GM12891 (cell line): ENCODE data around the gene CKMT2.

ENCODE experiments used
- POLR2A ChIP-seq: IDR thresholded peaks from 2 replicates; pipeline ENCODE4 v1.6.1; 2011; ENCODE audit warnings: low read depth, low read length, control low read depth
- POLR2AphosphoS5 ChIP-seq: IDR thresholded peaks from 2 replicates; pipeline ENCODE4 v1.6.1; 2011; ENCODE audit warnings: low read depth, low read length, control low read depth

DNA sequence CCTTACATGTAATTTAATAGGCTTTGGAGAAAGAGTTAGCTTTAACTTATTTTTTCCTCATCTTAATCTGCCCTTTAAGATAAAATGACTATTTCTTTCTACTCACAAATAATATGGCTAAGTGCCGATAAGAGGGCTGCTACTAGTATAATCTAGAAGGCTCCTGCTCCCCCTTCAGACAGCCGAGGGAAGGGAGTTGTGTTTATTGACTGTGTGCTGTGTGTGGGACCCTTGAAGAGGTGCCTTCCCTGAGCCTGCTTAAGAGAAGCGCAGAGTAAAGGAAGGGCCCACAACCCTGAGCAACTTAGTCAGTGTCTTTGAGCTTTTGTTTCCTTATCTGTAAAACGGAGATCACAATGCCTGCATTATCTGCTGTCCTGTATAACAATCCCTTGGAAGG lies 28.1 kb upstream of the CKMT2 start:
- TF ChIP-seq POLR2A (no peak), POLR2AphosphoS5 (no peak)
